Measurements from ENCODE around the gene INO80D. TPM values are rescaled to one million over a fixed set of nuclear protein-coding genes. Genes with fewer than 3 reads are reported as not detected.

Gene INO80D
- total RNA-seq, 2 experiments from 2014 or later = 45.3 to 48.9 TPM

DNA sequence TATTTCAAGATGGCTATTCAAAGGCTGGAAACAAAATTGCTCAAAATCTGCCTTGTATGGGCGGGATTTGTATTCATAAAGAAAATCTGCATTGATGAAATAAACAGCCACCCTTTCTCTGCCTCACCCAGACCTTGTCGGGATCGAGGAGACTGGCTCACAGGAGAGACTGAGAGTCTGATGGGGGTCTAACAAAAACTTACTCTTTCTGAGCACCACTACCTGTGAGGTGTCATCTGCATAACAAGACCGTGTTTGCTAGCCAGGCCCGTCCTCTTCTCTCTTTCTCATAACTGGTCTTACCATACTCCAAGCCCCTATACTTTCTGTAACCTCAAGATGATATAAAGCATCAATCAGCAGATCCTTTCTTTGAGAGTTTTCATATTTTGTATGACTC, 115.6 kb downstream of the INO80D start:
- Mint-ChIP-seq H3K36me3 (ENCODE audit: low read depth) (no peaks in the 10 kb centered on the region), H3K4me3 (no peak overlapping the region), H3K4me1 (ENCODE audit: low read depth) (no peaks in the 10 kb centered on the region), H3K27me3 (peaks cover 11% of the 10 kb centered on the region), H3K27ac (no peak overlapping the region), H3K9me3 (no peaks in the 10 kb centered on the region)
- Histone ChIP-seq H3K4me3 (ENCODE audit: low read length) (no peak overlapping the region), H3K27ac (ENCODE audit: low read depth in 1 of 2, low read length in 2 of 2) (no peak overlapping the region), H3K36me3 (ENCODE audit: insufficient read depth, low read length) (no peaks in the 10 kb centered on the region), H3K9me3 (ENCODE audit: control insufficient read depth in 1 of 2, insufficient read depth in 1 of 2, low read length in 2 of 2) (no peaks in the 10 kb centered on the region), H3K4me1 (ENCODE audit: insufficient read depth, low read length) (no peaks in the 10 kb centered on the region), H3K27me3 (ENCODE audit: control insufficient read depth in 1 of 2, insufficient read depth in 2 of 2, low read length in 2 of 2) (peaks cover 0 to 4% of the 10 kb centered on the region in 2 experiments)
- ATAC-seq (ENCODE audit: poor library complexity) (no peak), DNase-seq (no peak)
- TF ChIP-seq, protein P1, sequence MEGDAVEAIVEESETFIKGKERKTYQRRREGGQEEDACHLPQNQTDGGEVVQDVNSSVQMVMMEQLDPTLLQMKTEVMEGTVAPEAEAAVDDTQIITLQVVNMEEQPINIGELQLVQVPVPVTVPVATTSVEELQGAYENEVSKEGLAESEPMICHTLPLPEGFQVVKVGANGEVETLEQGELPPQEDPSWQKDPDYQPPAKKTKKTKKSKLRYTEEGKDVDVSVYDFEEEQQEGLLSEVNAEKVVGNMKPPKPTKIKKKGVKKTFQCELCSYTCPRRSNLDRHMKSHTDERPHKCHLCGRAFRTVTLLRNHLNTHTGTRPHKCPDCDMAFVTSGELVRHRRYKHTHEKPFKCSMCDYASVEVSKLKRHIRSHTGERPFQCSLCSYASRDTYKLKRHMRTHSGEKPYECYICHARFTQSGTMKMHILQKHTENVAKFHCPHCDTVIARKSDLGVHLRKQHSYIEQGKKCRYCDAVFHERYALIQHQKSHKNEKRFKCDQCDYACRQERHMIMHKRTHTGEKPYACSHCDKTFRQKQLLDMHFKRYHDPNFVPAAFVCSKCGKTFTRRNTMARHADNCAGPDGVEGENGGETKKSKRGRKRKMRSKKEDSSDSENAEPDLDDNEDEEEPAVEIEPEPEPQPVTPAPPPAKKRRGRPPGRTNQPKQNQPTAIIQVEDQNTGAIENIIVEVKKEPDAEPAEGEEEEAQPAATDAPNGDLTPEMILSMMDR (IDR thresholded peaks at IDR 0.05) = no peak
- ChIA-PET POLR2A (no interaction called here), CTCF (no interaction called here)
- intact Hi-C loops (cut with DNase I, micrococcal nuclease) = no loop called here

DNA sequence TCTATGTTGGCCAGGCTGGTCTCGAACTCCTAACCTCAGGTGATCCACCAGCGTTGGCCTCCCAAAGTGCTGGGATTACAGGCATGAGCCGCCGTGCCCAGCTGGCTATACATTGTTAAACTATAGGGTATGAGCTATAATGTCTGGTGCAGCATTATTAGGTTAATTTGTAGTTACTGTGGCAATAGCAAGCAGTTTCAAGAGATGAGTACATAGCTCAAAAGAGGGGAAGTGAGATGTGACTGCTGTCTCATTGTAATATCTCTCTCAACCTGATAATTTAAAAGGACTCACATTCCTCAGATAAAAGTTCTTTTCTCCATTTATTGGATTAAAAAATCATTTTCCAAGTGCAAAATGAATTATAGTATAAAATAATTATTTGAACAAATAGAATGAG, 116.4 kb downstream of the INO80D start:
- ChIA-PET POLR2A (no interaction called here), CTCF (no interaction called here)
- H3K27me3 ChIP-seq (ENCODE audit: control insufficient read depth in 1 of 2, insufficient read depth in 2 of 2, low read length in 2 of 2) = peaks cover 0 to 4% of the 10 kb centered on the region in 2 experiments
- TF ChIP-seq, protein P1 (IDR thresholded peaks at IDR 0.05) = no peak
- no peaks in the 10 kb centered on the region for H3K9me3 ChIP-seq (ENCODE audit: control insufficient read depth in 1 of 2, insufficient read depth in 1 of 2, low read length in 2 of 2)
- H3K4me1 ChIP-seq (ENCODE audit: insufficient read depth, low read length) = no peaks in the 10 kb centered on the region
- Mint-ChIP-seq H3K9me3 (no peaks in the 10 kb centered on the region), H3K4me1 (ENCODE audit: low read depth) (no peaks in the 10 kb centered on the region), H3K36me3 (ENCODE audit: low read depth) (no peaks in the 10 kb centered on the region), H3K4me3 (no peak overlapping the region), H3K27me3 (peaks cover 11% of the 10 kb centered on the region), H3K27ac (no peak overlapping the region)
- H3K27ac ChIP-seq (ENCODE audit: low read depth in 1 of 2, low read length in 2 of 2) = no peak overlapping the region
- no peaks in the 10 kb centered on the region for H3K36me3 ChIP-seq (ENCODE audit: insufficient read depth, low read length)
- ATAC-seq (ENCODE audit: poor library complexity) = no peak
- intact Hi-C loops (cut with DNase I, micrococcal nuclease) = no loop called here
- H3K4me3 ChIP-seq (ENCODE audit: low read length) = no peak overlapping the region
- DNase-seq = no peak

DNA sequence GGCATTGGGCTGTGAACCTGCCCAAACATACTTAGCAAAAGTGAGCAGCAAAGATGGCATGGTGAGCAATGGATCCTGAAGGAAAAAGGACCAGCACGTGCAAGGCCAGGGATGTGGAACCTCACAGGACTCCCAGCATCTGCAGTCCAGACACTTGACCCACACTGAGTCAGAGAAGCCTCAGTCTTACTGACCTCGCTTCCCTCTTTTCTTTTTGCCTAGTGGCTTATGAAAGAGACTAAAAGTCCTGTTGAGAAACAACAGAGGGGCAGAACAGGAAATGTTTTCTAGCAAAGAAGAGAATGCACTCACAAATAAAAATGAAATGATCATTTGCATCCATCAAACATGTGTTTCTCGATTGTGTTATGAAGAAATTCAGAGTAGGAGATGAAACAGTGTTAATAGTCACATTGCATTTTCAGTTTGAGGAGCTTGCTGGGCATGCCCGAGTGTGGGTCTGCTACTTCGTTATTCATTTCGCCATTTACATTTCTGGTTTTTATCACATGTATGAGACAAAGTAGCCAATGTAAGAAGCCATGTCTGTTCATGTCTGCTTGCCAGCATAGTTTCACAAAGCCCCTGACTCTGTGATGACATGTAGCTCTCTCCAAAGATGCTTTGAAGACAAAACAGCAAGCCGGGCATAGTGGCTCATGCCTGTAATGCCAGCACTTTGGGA, 118.4 kb downstream of the INO80D start:
- Mint-ChIP-seq H3K27me3 (peaks cover 11% of the 10 kb centered on the region), H3K27ac (no peak overlapping the region), H3K4me1 (ENCODE audit: low read depth) (no peaks in the 10 kb centered on the region), H3K4me3 (no peak overlapping the region), H3K36me3 (ENCODE audit: low read depth) (no peaks in the 10 kb centered on the region), H3K9me3 (no peaks in the 10 kb centered on the region)
- H3K36me3 ChIP-seq (ENCODE audit: insufficient read depth, low read length) = no peaks in the 10 kb centered on the region
- no peak for DNase-seq
- H3K9me3 ChIP-seq (ENCODE audit: control insufficient read depth in 1 of 2, insufficient read depth in 1 of 2, low read length in 2 of 2) = no peaks in the 10 kb centered on the region
- H3K4me3 ChIP-seq (ENCODE audit: low read length) = no peak overlapping the region
- POLR2A ChIA-PET = no interaction called here
- H3K27ac ChIP-seq (ENCODE audit: low read depth in 1 of 2, low read length in 2 of 2) = no peak overlapping the region
- TF ChIP-seq, protein P1 (IDR thresholded peaks at IDR 0.05) = no peak
- CTCF ChIA-PET = interaction anchor here (1.6 kb wide), 1 partner anchor 10 kb away, joined by 6 read pairs; no protein-coding TSS in a partner anchor
- ATAC-seq (ENCODE audit: poor library complexity) = no peak
- intact Hi-C loops (cut with DNase I, micrococcal nuclease) = no loop called here
- no peaks in the 10 kb centered on the region for H3K4me1 ChIP-seq (ENCODE audit: insufficient read depth, low read length)
- H3K27me3 ChIP-seq (ENCODE audit: control insufficient read depth in 1 of 2, insufficient read depth in 2 of 2, low read length in 2 of 2) = peaks cover 0 to 4% of the 10 kb centered on the region in 2 experiments
